Right cardiac atrium (tissue), 5 donors: ENCODE measurements around the gene ZNF564. TPM values are rescaled to one million over a fixed set of nuclear protein-coding genes. Genes with fewer than 3 reads are reported as not detected.
A peak's percentile ranks its signal among the peaks of the same experiment; 100 is the strongest.

ENCODE experiments used
- ATAC-seq, 2 donors: fragments of 200-7000 bp; cut with Tn5 transposase; one replicate each; pipeline versions ENCODE4 v1.8.0 to v1.9.1; 2020; ENCODE audit warnings: moderate library complexity in 2 of 2, mild to moderate bottlenecking in 1 of 2
- DNase-seq, 3 donors: peaks; one replicate each; pipeline ENCODE4 v3.0.0-alpha.2; 2020
- H3K27ac ChIP-seq: one replicate; pipeline ENCODE4 v1.5.1; 2013; ENCODE audit warnings: mild to moderate bottlenecking, low read length, control low read depth, moderate library complexity
- H3K27me3 ChIP-seq: one replicate; pipeline ENCODE4 v1.6.1; 2013; ENCODE audit not compliant: control insufficient read depth, insufficient read depth
- H3K4me1 ChIP-seq: one replicate; pipeline ENCODE4 v1.6.1; 2013; ENCODE audit warnings: low read length; ENCODE audit not compliant: control insufficient read depth, insufficient read depth
- H3K4me3 ChIP-seq: one replicate; pipeline ENCODE4 v1.5.1; 2013; ENCODE audit warnings: low read length, control low read depth
- H3K9me3 ChIP-seq: one replicate; pipeline ENCODE4 v1.6.1; 2013; ENCODE audit warnings: low read length; ENCODE audit not compliant: control insufficient read depth
- WGBS: extraction: QIAGEN DNeasy Blood & Tissue Kit; methylation state at CpG from one replicate; pipeline ENCODE4 v1.1.7; 2013; 5-methylcytosine and 5-hydroxymethylcytosine counted together
- intact Hi-C, 4 donors: fragments of 100-400 bp; cut with DNase I; formaldehyde crosslinking; loops; one replicate each; pipeline versions ENCODE4 v1.11.0 to v1.14.0; 2022 to 2023
- polyA plus RNA-seq: library from polyadenylated mRNA; stranded (reverse); fragments of 200-250 nt; gene quantifications from one replicate; pipeline ENCODE4 v1.2.3, GENCODE V29; 2013
- total RNA-seq, 4 donors: library from RNA; stranded (reverse); fragmentation: NEBNext Ultra II Directional; extraction: Animal tissue kit (Norgen Biotek cat#: 25700); gene quantifications; one replicate each; pipeline ENCODE4 v1.2.1, GENCODE V29; 2021
- donor health status: healthy with polysubstance abuse.
- donor health status: DM: no; HTN: yes; CAD: no.
- donor health status: DM: no; HTN: no; CAD: no.
- donor health status: DM: no; HTN: yes; CAD: no; lungs with severe emphysema.
- donor health status: DM: yes; HTN: yes; CAD: no.

ZNF564 gene
- total and polyA plus RNA-seq, 5 donors = 4.6 to 13.6 (median 11.4) TPM

GRCh38 chr19:12564016-12564664 is 12.9 kb upstream of the ZNF564 start:
- H3K27ac ChIP-seq = no peak overlapping the region
- intact Hi-C loops = loop anchor here in 1 of 4 donors (10.0 kb wide), 1 partner anchor 101 kb away; the partner anchor contains the start of genes MAN2B1 and WDR83
- WGBS = 19% methylated on average over 19 of the region's 19 CpGs

GRCh38 chr19:12555456-12555930 is 4.2 kb upstream of the ZNF564 start:
- 36% methylated on average over 39 of the region's 39 CpGs for WGBS

More at GRCh38 chr19:12564016-12564664, 12.9 kb upstream of the ZNF564 start:
- no peaks in the 10 kb centered on the region for H3K27me3 ChIP-seq
- no peak overlapping the region for H3K4me3 ChIP-seq
- no peaks in the 10 kb centered on the region for H3K4me1 ChIP-seq
- peak; percentile 82 to 94 for ATAC-seq
- H3K9me3 ChIP-seq = no peaks in the 10 kb centered on the region
- peak; percentile 86 to 96 (median 96) for DNase-seq

DNA sequence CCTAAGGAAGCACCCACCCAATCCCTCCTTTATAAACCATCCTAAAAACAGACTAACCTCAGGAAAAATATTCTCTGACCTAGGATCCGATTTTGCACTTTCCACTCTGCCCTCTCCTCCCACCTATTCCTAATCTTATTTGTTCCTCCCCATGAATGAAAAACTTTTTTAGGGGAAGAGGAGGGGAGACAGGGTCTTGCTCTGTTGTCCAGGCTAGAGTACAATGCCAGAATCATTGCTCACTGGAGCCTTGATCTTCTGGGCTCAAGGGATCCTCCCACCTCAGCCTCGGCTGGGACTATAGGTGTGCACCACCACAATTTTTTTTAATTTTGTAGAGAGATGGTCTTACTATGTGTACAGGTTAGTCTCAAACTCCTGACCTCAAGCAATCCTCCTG is 4.4 kb downstream of the ZNF564 start:
- Histone ChIP-seq H3K9me3 (no peaks in the 10 kb centered on the region), H3K4me3 (no peak overlapping the region), H3K27ac (no peak overlapping the region), H3K27me3 (no peaks in the 10 kb centered on the region), H3K4me1 (peaks cover 5% of the 10 kb centered on the region)
- intact Hi-C loops = no loop called here
- WGBS = 84% methylated on average over 2 of the region's 2 CpGs
- DNase-seq (no peak), ATAC-seq (no peak)

More at GRCh38 chr19:12555456-12555930, 4.2 kb upstream of the ZNF564 start:
- no peaks in the 10 kb centered on the region for H3K9me3 ChIP-seq
- no peak overlapping the region for H3K27ac ChIP-seq
- intact Hi-C loops = no loop called here
- DNase-seq (peak in 2 of 3 donors; percentile 47 to 58), ATAC-seq (no peak)
- no peaks in the 10 kb centered on the region for H3K27me3 ChIP-seq
- H3K4me3 ChIP-seq = no peak overlapping the region
- H3K4me1 ChIP-seq = no peaks in the 10 kb centered on the region

DNA sequence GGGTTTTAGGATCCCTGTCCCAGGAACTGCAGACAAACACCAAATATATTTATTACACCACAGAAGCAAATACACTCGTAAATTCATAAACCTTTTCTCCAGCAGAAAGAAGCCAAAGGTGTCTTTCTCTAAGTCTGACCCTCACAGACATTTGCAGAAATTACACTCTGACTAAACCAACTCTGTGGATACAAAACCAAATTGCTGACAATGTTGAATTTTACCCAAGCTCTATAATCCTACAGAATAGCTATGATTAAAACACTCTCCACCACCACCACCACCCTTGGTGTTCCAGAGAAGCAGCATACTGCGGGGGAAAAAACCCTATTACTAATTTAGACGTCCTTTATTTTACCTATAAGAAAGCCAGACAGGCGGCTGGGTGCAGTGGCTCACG is 5.2 kb downstream of the ZNF564 start:
- Histone ChIP-seq H3K9me3 (no peaks in the 10 kb centered on the region), H3K27me3 (no peaks in the 10 kb centered on the region), H3K4me3 (no peak overlapping the region), H3K27ac (no peak overlapping the region), H3K4me1 (peaks cover 5% of the 10 kb centered on the region)
- ATAC-seq = no peak
- intact Hi-C loops = no loop called here
- 92% methylated on average over 5 of the region's 5 CpGs for WGBS
- DNase-seq = no peak

GRCh38 chr19:12545267-12545666 is 6.0 kb downstream of the ZNF564 start:
- WGBS = 91% methylated on average over 8 of the region's 8 CpGs
- Histone ChIP-seq H3K9me3 (no peaks in the 10 kb centered on the region), H3K27ac (no peak overlapping the region), H3K4me1 (peaks cover 5% of the 10 kb centered on the region), H3K4me3 (no peak overlapping the region), H3K27me3 (no peaks in the 10 kb centered on the region)
- ATAC-seq (no peak), DNase-seq (no peak)
- intact Hi-C loops = no loop called here

DNA sequence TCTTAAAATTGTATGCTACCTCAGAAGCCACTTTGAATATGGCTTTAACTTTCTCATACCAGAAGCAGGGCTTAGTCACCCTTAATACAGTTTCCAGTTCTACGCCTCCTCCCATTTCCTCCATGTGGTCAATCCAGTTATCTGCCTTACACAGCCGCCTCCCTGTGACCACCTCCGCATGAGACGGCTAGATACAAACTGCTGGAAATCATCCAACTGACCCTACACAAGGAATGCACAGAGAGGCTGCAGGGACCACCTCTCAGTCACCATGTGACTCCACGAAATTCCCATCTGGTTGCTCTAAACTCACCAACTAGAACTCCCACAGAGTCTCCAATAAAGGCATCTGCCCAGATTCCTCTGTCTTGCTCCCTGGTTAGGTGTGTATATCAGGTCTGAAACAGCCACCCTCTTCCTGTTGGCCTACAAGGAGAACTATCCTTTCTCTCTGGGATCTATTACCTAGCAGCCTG is 6.8 kb downstream of the ZNF564 start:
- 36% methylated on average over 5 of the region's 5 CpGs for WGBS
- Histone ChIP-seq H3K4me1 (peaks cover 2% of the 10 kb centered on the region), H3K27ac (no peak overlapping the region), H3K27me3 (no peaks in the 10 kb centered on the region), H3K4me3 (no peak overlapping the region), H3K9me3 (no peaks in the 10 kb centered on the region)
- intact Hi-C loops = no loop called here
- ATAC-seq (peak; percentile 41 to 87), DNase-seq (peak in 1 of 3 donors; percentile 28)

DNA sequence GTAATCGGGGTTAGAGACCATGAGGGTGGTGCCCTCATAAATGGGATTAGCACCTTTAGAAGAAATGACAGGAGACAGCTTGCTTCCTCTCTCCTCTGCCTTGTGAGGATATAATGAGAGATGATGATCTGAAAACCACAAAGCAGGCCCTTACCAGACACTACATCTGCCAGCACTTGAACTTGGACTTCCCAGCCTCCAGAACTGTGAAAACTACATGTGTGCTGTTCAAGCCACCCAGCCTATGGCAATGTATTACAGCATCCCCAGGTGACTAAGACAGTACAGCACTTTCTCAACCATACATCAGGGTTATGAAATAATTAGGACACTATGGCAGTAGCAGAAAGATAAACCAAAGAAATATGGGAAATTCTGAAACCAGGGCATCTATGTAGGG is 7.4 kb downstream of the ZNF564 start:
- ATAC-seq (peak in 1 of 2 donors; percentile 15), DNase-seq (no peak)
- 90% methylated on average over 1 of the region's 1 CpG for WGBS
- Histone ChIP-seq H3K4me3 (no peak overlapping the region), H3K9me3 (no peaks in the 10 kb centered on the region), H3K4me1 (no peaks in the 10 kb centered on the region), H3K27ac (no peak overlapping the region), H3K27me3 (no peaks in the 10 kb centered on the region)
- intact Hi-C loops = no loop called here

DNA sequence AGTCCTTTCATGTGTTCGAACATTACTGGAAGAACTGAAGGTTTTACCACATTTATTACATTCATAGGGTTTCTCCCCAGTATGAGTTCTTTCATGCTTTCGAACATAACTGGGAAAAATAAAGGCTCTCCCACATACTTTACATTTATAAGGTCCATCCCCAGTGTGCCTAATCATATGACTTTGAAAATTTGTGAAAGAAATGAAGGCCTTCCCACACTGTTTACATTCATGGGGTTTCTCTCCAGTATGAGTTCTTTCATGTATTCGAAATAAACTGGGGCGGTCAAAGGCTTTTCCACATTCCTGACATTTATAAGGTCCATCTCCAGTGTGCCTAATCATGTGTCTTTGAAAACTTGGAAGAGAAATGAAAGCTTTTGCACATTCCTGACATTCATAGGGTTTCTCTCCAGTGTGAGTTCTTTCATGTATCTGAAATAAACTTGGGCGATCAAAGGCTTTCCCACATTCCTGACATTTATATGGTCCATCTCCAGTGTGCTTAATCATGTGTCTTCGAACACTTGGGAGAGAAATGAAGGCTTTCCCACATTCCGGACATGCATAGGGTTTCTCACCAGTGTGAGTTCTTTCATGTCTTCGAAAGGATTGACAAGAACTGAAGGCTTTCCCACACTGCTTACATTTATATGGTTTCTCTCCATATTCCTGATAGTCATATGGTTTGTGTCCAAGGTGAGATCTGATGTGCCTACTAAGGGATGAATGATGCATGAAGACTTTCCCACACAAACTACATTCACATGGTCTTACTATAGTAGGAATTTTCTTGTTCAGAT is 24.0 kb downstream of the ZNF564 start:
- 98% methylated on average over 8 of the region's 8 CpGs for WGBS
- H3K27me3 ChIP-seq = no peaks in the 10 kb centered on the region
- no peaks in the 10 kb centered on the region for H3K4me1 ChIP-seq
- ATAC-seq (no peak), DNase-seq (no peak)
- H3K4me3 ChIP-seq = peak overlapping the region; percentile 4
- H3K9me3 ChIP-seq = peaks cover 27% of the 10 kb centered on the region
- no peak overlapping the region for H3K27ac ChIP-seq
- intact Hi-C loops = no loop called here

- ATAC-seq = no peak
- no peaks in the 10 kb centered on the region for H3K27me3 ChIP-seq
- intact Hi-C loops = no loop called here
- H3K4me1 ChIP-seq = no peaks in the 10 kb centered on the region
- WGBS = 96% methylated on average over 4 of the region's 4 CpGs
- no peak overlapping the region for H3K27ac ChIP-seq
- DNase-seq = no peak
- peak overlapping the region; percentile 4 for H3K4me3 ChIP-seq
- H3K9me3 ChIP-seq = peaks cover 30% of the 10 kb centered on the region
These were observed 24.7 kb downstream of the ZNF564 start for GRCh38 chr19:12526542-12526941.

DNA sequence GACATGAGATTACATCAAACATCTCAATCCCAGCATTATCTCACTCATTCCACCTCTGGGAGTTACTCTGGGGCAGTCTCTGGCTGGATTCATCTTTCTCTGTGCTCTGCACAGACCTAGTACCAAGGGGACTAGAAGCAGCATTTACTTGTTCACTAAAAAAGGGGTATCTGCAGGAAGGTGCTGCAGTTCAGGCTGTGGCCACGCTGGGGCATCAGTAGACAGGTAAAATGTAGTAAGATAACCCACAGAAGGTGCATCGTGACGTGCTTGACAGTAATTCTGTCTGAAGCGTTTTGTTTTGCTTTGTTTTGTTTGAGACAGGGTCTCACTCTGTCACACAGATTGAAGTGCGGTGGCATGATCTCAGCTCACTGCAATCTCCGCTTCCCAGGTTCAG is 29.3 kb downstream of the ZNF564 start:
- intact Hi-C loops = no loop called here

GRCh38 chr19:12513531-12514061 is 37.7 kb downstream of the ZNF564 start:
- ATAC-seq (peak; percentile 62 to 83), DNase-seq (peak; percentile 42 to 74 (median 73))
- Histone ChIP-seq H3K4me3 (no peak overlapping the region), H3K4me1 (no peaks in the 10 kb centered on the region), H3K9me3 (no peaks in the 10 kb centered on the region), H3K27me3 (no peaks in the 10 kb centered on the region), H3K27ac (no peak overlapping the region)
- intact Hi-C loops = no loop called here
- WGBS = 9% methylated on average over 35 of the region's 35 CpGs

More for the DNA sequence above, 29.3 kb downstream of the ZNF564 start:
- Histone ChIP-seq H3K4me3 (no peak overlapping the region), H3K27me3 (no peaks in the 10 kb centered on the region), H3K27ac (no peak overlapping the region), H3K9me3 (peaks cover 16% of the 10 kb centered on the region), H3K4me1 (no peaks in the 10 kb centered on the region)
- ATAC-seq = no peak
- 57% methylated on average over 6 of the region's 6 CpGs for WGBS
- no peak for DNase-seq
